IPS-18c (cell line): ENCODE measurements around the gene ATP5MC2.
"Not testable (repeated sequence)": the region's sequence is repeated elsewhere in the genome, so short reads cannot be mapped to it uniquely, and the experiment has no call there.

ENCODE experiments used
- H3K4me3 ChIP-seq: 2 replicates; pipeline ENCODE4 v1.7.0; 2013; ENCODE audit warnings: low read depth, mild to moderate bottlenecking, low read length, moderate library complexity; ENCODE audit not compliant: insufficient read depth
- H3K9me3 ChIP-seq: one replicate; pipeline ENCODE4 v1.6.1; 2013; ENCODE audit warnings: mild to moderate bottlenecking, low read length, moderate library complexity; ENCODE audit not compliant: control insufficient read depth, insufficient read depth

ATP5MC2 gene

GRCh38 chr12:53667080-53667479 lies 8.8 kb downstream of the ATP5MC2 start:
- no peak overlapping the region for H3K4me3 ChIP-seq
- H3K9me3 ChIP-seq = no peaks in the 10 kb centered on the region

- Histone ChIP-seq H3K4me3 (no peak overlapping the region), H3K9me3 (no peaks in the 10 kb centered on the region)
Observed at GRCh38 chr12:53664936-53665335, 10.9 kb downstream of the ATP5MC2 start.

- H3K9me3 ChIP-seq = no peaks in the 10 kb centered on the region
- no peak overlapping the region for H3K4me3 ChIP-seq
Observed at GRCh38 chr12:53664191-53664590, 11.7 kb downstream of the ATP5MC2 start.

GRCh38 chr12:53660041-53660440 lies 15.8 kb downstream of the ATP5MC2 start:
- Histone ChIP-seq H3K4me3 (no peak overlapping the region), H3K9me3 (no peaks in the 10 kb centered on the region)

GRCh38 chr12:53659571-53659981 lies 16.3 kb downstream of the ATP5MC2 start:
- no peak overlapping the region for H3K4me3 ChIP-seq
- no peaks in the 10 kb centered on the region for H3K9me3 ChIP-seq

GRCh38 chr12:53659011-53659551 lies 16.8 kb downstream of the ATP5MC2 start:
- Histone ChIP-seq H3K9me3 (no peaks in the 10 kb centered on the region), H3K4me3 (no peak overlapping the region)

GRCh38 chr12:53657041-53657440 lies 18.8 kb downstream of the ATP5MC2 start:
- no peaks in the 10 kb centered on the region for H3K9me3 ChIP-seq

GRCh38 chr12:53653595-53653994 lies 22.3 kb downstream of the ATP5MC2 start:
- Histone ChIP-seq H3K9me3 (no peaks in the 10 kb centered on the region), H3K4me3 (no peak overlapping the region)

More at GRCh38 chr12:53657041-53657440, 18.8 kb downstream of the ATP5MC2 start:
- no peak overlapping the region for H3K4me3 ChIP-seq

- no peak overlapping the region for H3K4me3 ChIP-seq
- no peaks in the 10 kb centered on the region for H3K9me3 ChIP-seq
Observed at GRCh38 chr12:53652366-53652765, 23.5 kb downstream of the ATP5MC2 start.

- H3K9me3 ChIP-seq = no peaks in the 10 kb centered on the region
Observed at GRCh38 chr12:53651737-53652136, 24.1 kb downstream of the ATP5MC2 start.

GRCh38 chr12:53646300-53646699 lies 29.6 kb downstream of the ATP5MC2 start:
- H3K4me3 ChIP-seq, H3K9me3 ChIP-seq: not testable (repeated sequence)

More at GRCh38 chr12:53651737-53652136, 24.1 kb downstream of the ATP5MC2 start:
- H3K4me3 ChIP-seq = no peak overlapping the region

- Histone ChIP-seq H3K4me3 (no peak overlapping the region), H3K9me3 (no peaks in the 10 kb centered on the region)
Observed at GRCh38 chr12:53645165-53645564, 30.7 kb downstream of the ATP5MC2 start.

- no peaks in the 10 kb centered on the region for H3K9me3 ChIP-seq
- H3K4me3 ChIP-seq = no peak overlapping the region
Observed at GRCh38 chr12:53644133-53644532, 31.8 kb downstream of the ATP5MC2 start.

- Histone ChIP-seq H3K9me3 (no peaks in the 10 kb centered on the region), H3K4me3 (no peak overlapping the region)
Observed at GRCh38 chr12:53643232-53643979, 32.5 kb downstream of the ATP5MC2 start.

- no peaks in the 10 kb centered on the region for H3K9me3 ChIP-seq
- no peak overlapping the region for H3K4me3 ChIP-seq
Observed at GRCh38 chr12:53638057-53638456, 37.8 kb downstream of the ATP5MC2 start.

GRCh38 chr12:53636641-53637040 lies 39.2 kb downstream of the ATP5MC2 start:
- H3K4me3 ChIP-seq = no peak overlapping the region
- H3K9me3 ChIP-seq = no peaks in the 10 kb centered on the region

GRCh38 chr12:53635708-53636107 lies 40.2 kb downstream of the ATP5MC2 start:
- H3K4me3 ChIP-seq, H3K9me3 ChIP-seq: not testable (repeated sequence)

- no peaks in the 10 kb centered on the region for H3K9me3 ChIP-seq
- no peak overlapping the region for H3K4me3 ChIP-seq
Observed at GRCh38 chr12:53631721-53632120, 44.2 kb downstream of the ATP5MC2 start.

- Histone ChIP-seq H3K4me3 (no peak overlapping the region), H3K9me3 (no peaks in the 10 kb centered on the region)
Observed at GRCh38 chr12:53627919-53628318, 48.0 kb downstream of the ATP5MC2 start.
